AG04450 (cell line): Measurements from ENCODE around the gene CAPN12. TPM values are rescaled to one million over a fixed set of nuclear protein-coding genes. Genes with fewer than 3 reads are reported as not detected.

Experiments
- CTCF ChIA-PET: fragments of 300-600, 350-600 bp; formaldehyde crosslinking; extraction: SDS; loops from one replicate; lab custom pipeline; 2022; ENCODE audit warnings: antibody characterized with exemption, inconsistent platforms; lab: Charles Lee
- POLR2A ChIA-PET: fragments of 350-600 bp; formaldehyde crosslinking; extraction: SDS; loops from one replicate; lab custom pipeline; 2021; ENCODE audit warnings: antibody characterized with exemption, inconsistent platforms; lab: Yijun Ruan, JAX
- DNase-seq: peaks from one replicate; pipeline ENCODE4 v3.0.0-alpha.2; 2011; ENCODE audit warnings: low read depth, low spot score
- H3K27ac ChIP-seq: one replicate; pipeline ENCODE4 v1.5.1; 2012; ENCODE audit warnings: low read depth, low read length, control low read depth
- H3K27me3 ChIP-seq: one replicate; pipeline ENCODE4 v1.6.0; 2012; ENCODE audit warnings: low read length; ENCODE audit not compliant: control insufficient read depth, insufficient read depth
- H3K4me3 ChIP-seq: 2 replicates; pipeline ENCODE4 v1.5.1; 2011; ENCODE audit warnings: mild to moderate bottlenecking, low read depth, low read length, control low read depth
- H3K9me3 ChIP-seq: 2 replicates; pipeline ENCODE4 v1.5.1; 2012; ENCODE audit warnings: low read length; ENCODE audit not compliant: control insufficient read depth, insufficient read depth
- polyA plus RNA-seq: library from polyadenylated mRNA; depleted of rRNA; stranded (reverse); fragments of >200 nt; gene quantifications from 2 replicates; pipeline ENCODE4 v1.2.3, GENCODE V29; 2011
- TF ChIP-seq, protein P1 (sequence below): IDR thresholded peaks from 2 replicates; pipeline ENCODE4 v1.5.1; 2011; ENCODE audit warnings: low read depth, low read length, control low read depth, inconsistent platforms

The CAPN12 gene
- polyA plus RNA-seq, 1 experiment: 0.69 TPM

DNA sequence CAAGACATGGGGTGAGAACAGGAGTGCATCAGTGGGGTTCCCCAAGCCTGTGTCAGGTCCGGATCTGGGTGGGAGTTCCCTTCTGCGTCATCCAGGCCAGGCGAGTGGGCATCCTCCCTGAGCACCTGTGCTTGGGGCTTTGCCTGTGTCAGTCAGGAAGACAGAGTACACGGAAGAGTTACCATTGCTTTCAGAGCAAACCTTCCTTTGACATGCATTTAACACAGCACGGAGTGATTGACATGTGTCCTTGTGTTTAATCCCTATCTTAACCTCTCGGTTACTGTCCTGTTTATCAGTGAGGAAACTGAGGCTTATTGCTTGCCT, 47.6 kb downstream of the CAPN12 start:
- Histone ChIP-seq H3K27me3 (no peaks in the 10 kb centered on the region), H3K27ac (no peak overlapping the region), H3K9me3 (no peaks in the 10 kb centered on the region), H3K4me3 (no peak overlapping the region)
- ChIA-PET CTCF (no interaction called here), POLR2A (no interaction called here)
- no peak for DNase-seq
- TF ChIP-seq, protein P1, sequence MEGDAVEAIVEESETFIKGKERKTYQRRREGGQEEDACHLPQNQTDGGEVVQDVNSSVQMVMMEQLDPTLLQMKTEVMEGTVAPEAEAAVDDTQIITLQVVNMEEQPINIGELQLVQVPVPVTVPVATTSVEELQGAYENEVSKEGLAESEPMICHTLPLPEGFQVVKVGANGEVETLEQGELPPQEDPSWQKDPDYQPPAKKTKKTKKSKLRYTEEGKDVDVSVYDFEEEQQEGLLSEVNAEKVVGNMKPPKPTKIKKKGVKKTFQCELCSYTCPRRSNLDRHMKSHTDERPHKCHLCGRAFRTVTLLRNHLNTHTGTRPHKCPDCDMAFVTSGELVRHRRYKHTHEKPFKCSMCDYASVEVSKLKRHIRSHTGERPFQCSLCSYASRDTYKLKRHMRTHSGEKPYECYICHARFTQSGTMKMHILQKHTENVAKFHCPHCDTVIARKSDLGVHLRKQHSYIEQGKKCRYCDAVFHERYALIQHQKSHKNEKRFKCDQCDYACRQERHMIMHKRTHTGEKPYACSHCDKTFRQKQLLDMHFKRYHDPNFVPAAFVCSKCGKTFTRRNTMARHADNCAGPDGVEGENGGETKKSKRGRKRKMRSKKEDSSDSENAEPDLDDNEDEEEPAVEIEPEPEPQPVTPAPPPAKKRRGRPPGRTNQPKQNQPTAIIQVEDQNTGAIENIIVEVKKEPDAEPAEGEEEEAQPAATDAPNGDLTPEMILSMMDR: no peak

DNA sequence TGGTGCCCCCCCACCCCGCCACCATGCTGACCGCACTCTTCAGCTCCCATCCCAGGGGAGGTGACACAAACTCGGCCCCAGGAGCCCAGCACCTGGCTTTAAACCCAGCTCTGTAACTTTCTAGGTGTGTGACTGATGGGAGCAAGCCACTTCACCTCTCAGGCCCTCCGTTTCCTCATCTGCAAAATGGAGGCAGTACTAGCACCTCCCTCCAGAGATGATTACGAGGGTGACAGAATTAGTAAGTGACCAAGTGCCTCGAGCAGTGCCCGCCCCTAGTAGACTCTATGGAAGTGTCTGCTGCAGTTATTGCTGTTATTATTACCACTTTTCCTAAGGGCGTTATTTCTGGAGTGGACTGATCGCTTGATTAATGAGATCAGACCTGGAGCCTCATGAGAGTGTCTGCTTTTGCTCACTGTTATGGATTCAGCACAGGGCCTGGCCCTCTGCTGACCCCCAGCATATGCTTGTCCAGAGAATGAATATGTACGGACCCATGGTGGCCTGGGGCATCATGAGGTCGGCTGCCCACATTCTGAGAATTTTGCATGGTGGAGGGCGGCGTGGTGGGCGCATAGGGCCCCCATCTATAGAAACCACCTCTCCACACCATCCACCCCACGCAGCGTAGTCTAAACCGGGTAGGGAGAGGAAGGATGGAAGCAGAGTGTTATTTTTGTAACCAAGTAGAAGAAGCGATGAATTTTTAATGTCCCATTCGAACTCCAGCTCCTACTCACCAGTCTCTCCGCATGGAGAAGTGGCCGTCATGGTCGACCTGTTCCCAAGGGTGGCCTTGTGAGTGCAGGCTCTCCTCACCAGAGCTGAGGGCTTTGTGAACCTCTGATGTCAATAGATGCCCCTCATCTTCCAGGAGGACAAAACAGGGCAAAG, 48.2 kb downstream of the CAPN12 start:
- Histone ChIP-seq H3K4me3 (no peak overlapping the region), H3K9me3 (no peaks in the 10 kb centered on the region), H3K27me3 (no peaks in the 10 kb centered on the region), H3K27ac (no peak overlapping the region)
- POLR2A ChIA-PET: interaction anchor here (1.2 kb wide), 1 partner anchor 8 kb away, joined by 4 read pairs; no protein-coding TSS in a partner anchor
- CTCF ChIA-PET: no interaction called here
- TF ChIP-seq, protein P1: no peak
- no peak for DNase-seq

DNA sequence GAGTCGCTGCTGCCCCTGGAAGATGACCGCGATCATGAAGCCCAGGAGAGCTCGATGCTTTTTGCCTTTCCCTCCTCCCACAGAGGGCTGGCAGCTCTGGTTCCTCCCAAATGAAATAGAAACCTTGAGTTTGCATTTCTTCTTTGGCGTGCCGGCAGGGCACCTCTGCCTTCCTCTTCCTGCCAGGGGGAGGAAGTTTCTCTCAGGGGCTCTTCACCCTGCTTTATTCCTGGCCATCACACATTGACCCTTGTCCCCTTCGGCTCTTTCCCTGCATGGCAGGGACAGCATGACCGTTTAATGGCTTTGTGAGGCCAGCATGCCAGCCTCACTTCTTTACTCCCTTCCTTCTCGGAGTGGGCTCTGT, 49.0 kb downstream of the CAPN12 start:
- POLR2A ChIA-PET: interaction anchor here (1.2 kb wide), 1 partner anchor 9 kb away, joined by 4 read pairs; no protein-coding TSS in a partner anchor
- CTCF ChIA-PET: no interaction called here
- Histone ChIP-seq H3K9me3 (no peaks in the 10 kb centered on the region), H3K27me3 (no peaks in the 10 kb centered on the region), H3K27ac (no peak overlapping the region), H3K4me3 (no peak overlapping the region)
- TF ChIP-seq, protein P1: no peak
- no peak for DNase-seq

DNA sequence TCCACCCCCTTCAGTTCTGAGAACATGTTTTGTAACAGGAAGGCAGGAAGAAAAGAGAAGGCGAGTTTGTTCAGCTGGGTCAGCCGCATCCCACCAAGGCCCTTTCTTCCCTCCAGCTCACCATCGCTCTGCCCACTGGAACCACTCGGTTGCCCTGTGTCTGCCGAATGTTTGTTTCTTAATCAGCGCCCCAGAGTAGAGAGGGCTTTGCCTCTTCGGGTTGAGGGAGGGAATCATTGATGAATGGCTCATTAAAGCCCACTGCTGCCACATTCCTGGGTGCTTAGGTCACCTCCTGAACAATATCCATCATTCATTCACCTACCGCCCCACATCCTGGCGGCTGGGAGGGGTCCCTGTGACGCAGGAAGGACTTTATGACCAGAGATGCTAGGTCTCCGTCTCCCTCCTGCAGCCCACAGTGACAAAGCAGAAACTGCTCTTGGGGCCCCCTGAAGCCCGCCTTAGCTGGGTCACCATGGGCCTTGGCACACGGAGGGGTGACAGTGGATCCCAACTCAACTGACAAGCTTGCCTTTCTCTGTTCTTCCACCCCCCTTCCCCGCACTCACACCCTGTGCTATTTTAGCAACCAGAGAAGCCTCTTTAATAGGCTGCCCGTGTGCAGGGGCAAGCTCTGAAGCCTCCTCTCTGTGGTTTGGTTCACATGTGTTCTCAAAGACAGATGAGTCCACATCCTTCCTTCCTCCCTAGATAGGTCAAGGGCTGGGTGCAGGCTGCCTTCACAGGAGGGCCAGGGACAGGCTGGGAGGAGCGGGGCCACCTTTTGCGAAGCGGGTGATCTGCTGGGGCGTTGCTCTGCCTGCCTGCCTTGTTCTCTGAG, 50.7 kb downstream of the CAPN12 start:
- H3K27ac ChIP-seq: peak overlapping the region; percentile 94
- no peak for DNase-seq
- H3K9me3 ChIP-seq: no peaks in the 10 kb centered on the region
- no peaks in the 10 kb centered on the region for H3K27me3 ChIP-seq
- POLR2A ChIA-PET: interaction anchor here (0.8 to 3.1 kb wide), 4 partner anchors 10 to 75 kb away, joined by 3 to 12 read pairs (median 4); partner anchors contain the start of genes ACTN4 and EIF3K
- no peak overlapping the region for H3K4me3 ChIP-seq
- TF ChIP-seq, protein P1: no peak
- CTCF ChIA-PET: interaction anchor here (0.6 to 2.1 kb wide), 3 partner anchors 11 to 59 kb away, joined by 5 to 7 read pairs (median 6); no protein-coding TSS in a partner anchor
